ENCODE results near the gene ALDH1L1. TPM values are rescaled to one million over a fixed set of nuclear protein-coding genes. Genes with fewer than 3 reads are reported as not detected.

ALDH1L1 gene
- total and polyA plus RNA-seq, 2 of the 13 experiments (the other 11 are each of a cell fraction or from before 2014, with no cell fraction given): 11.2 to 28.7 TPM

- 0 out of 2 replicates have a peak, but pooled peaks have one; percentile 5 for TF ChIP-seq AKNA (CRISPR knock-in tag; IDR thresholded peaks at IDR 0.05; ENCODE audit: borderline replicate concordance)
- TF ChIP-seq GABPA (IDR thresholded peaks at IDR 0.05; ENCODE audit: low read depth, low read length): no peak
- TF ChIP-seq GABPA (CRISPR knock-in tag; IDR thresholded peaks at IDR 0.05; ENCODE audit: low read depth): no peak
- no peak for TF ChIP-seq MYNN (CRISPR knock-in tag; IDR thresholded peaks at IDR 0.05; ENCODE audit: low read depth)
- peak; percentile 10; the same call in 1 of the 2 replicates for TF ChIP-seq MTA1 (CRISPR knock-in tag; IDR thresholded peaks at IDR 0.05; ENCODE audit: borderline replicate concordance)
- peak; percentile 67 for TF ChIP-seq POLR2AphosphoS5 (IDR thresholded peaks at IDR 0.05; ENCODE audit: low read depth, low read length)
- 0 out of 2 replicates have a peak, but pooled peaks have one; percentile 1 for TF ChIP-seq ZNF451 (CRISPR knock-in tag; IDR thresholded peaks at IDR 0.05)
- TF ChIP-seq U2AF1 (optimal IDR thresholded peaks at IDR 0.05; ENCODE audit: low read depth, low read length): peak; percentile 21
- no peak for TF ChIP-seq KDM1A (CRISPR knock-in tag; IDR thresholded peaks at IDR 0.05)
- TF ChIP-seq MATR3 (CRISPR knock-in tag; IDR thresholded peaks at IDR 0.05): no peak
- TF ChIP-seq CERS6 (CRISPR knock-in tag; IDR thresholded peaks at IDR 0.05): 0 out of 2 replicates have a peak, but pooled peaks have one; percentile 42
- TF ChIP-seq NFATC3 (CRISPR knock-in tag; IDR thresholded peaks at IDR 0.05): no peak
- TF ChIP-seq ZNF777 (CRISPR knock-in tag; IDR thresholded peaks at IDR 0.05): peak; percentile 42
- TF ChIP-seq ELF3 (CRISPR knock-in tag; IDR thresholded peaks at IDR 0.05): no peak
- TF ChIP-seq ZNF446 (CRISPR knock-in tag; IDR thresholded peaks at IDR 0.05): no peak
- TF ChIP-seq KLF6 (CRISPR knock-in tag; IDR thresholded peaks at IDR 0.05): 0 out of 2 replicates have a peak, but pooled peaks have one; percentile 29
- TF ChIP-seq MAZ (IDR thresholded peaks at IDR 0.05; ENCODE audit: borderline replicate concordance, low read depth, low read length): no peak
- peak; percentile 17; the same call in 1 of the 2 replicates for TF ChIP-seq MAZ (CRISPR knock-in tag; IDR thresholded peaks at IDR 0.05; ENCODE audit: low read depth)
- peak; percentile 43; the same call in 1 of the 2 replicates for TF ChIP-seq ZNF574 (CRISPR knock-in tag; IDR thresholded peaks at IDR 0.05)
- no peak for TF ChIP-seq HOXA5 (CRISPR knock-in tag; IDR thresholded peaks at IDR 0.05)
- TF ChIP-seq ZNF205 (CRISPR knock-in tag; IDR thresholded peaks at IDR 0.05): peak; percentile 50; the same call in 1 of the 2 replicates
- TF ChIP-seq TGIF2 (CRISPR knock-in tag; IDR thresholded peaks at IDR 0.05): peak; percentile 37; the same call in 1 of the 2 replicates
- 0 out of 2 replicates have a peak, but pooled peaks have one; percentile 37 for TF ChIP-seq HNRNPL (IDR thresholded peaks at IDR 0.05; ENCODE audit: low read depth, low read length)
- no peak for TF ChIP-seq ZNF101 (CRISPR knock-in tag; IDR thresholded peaks at IDR 0.05; ENCODE audit: borderline replicate concordance, low read depth)
Observed at GRCh38 chr3:126179825-126180476, 435 bp downstream of the ALDH1L1 start (continued).

Measured in HepG2 (cell line).